Measurements from ENCODE around the gene WWP2.

The WWP2 gene

GRCh38 chr16:69859105-69859989 lies 97.2 kb downstream of the WWP2 start:
- DNase-seq, result peak; percentile 16

- no peak for DNase-seq
Measured at GRCh38 chr16:69860233-69861231, 98.4 kb downstream of the WWP2 start.

GRCh38 chr16:69861292-69862030 lies 99.3 kb downstream of the WWP2 start:
- DNase-seq, result no peak

- no peak for DNase-seq
Measured at GRCh38 chr16:69863401-69864281, 101.5 kb downstream of the WWP2 start.

GRCh38 chr16:69865701-69866100 lies 103.6 kb downstream of the WWP2 start:
- no peak for DNase-seq

- DNase-seq, result no peak
Measured at GRCh38 chr16:69867784-69868560, 105.8 kb downstream of the WWP2 start.

GRCh38 chr16:69870761-69871160 lies 108.6 kb downstream of the WWP2 start:
- no peak for DNase-seq

- DNase-seq, result no peak
Measured at GRCh38 chr16:69871708-69872107, 109.6 kb downstream of the WWP2 start.

GRCh38 chr16:69872888-69873287 lies 110.8 kb downstream of the WWP2 start:
- no peak for DNase-seq

- DNase-seq, result no peak
Measured at GRCh38 chr16:69873783-69874182, 111.7 kb downstream of the WWP2 start.

GRCh38 chr16:69874271-69874670 lies 112.1 kb downstream of the WWP2 start:
- DNase-seq, result no peak

GRCh38 chr16:69880640-69881133 lies 118.6 kb downstream of the WWP2 start:
- DNase-seq, result no peak

GRCh38 chr16:69881141-69881540 lies 119.0 kb downstream of the WWP2 start:
- DNase-seq, result no peak

- no peak for DNase-seq
Measured at GRCh38 chr16:69883744-69884143, 121.6 kb downstream of the WWP2 start.

- DNase-seq, result no peak
Measured at GRCh38 chr16:69885722-69886121, 123.6 kb downstream of the WWP2 start.

GRCh38 chr16:69886726-69887125 lies 124.6 kb downstream of the WWP2 start:
- DNase-seq, result no peak

- no peak for DNase-seq
Measured at GRCh38 chr16:69888005-69888590, 126.0 kb downstream of the WWP2 start.

- DNase-seq, result no peak
Measured at GRCh38 chr16:69889295-69889964, 127.3 kb downstream of the WWP2 start.

GRCh38 chr16:69890114-69890891 lies 128.2 kb downstream of the WWP2 start:
- peak; percentile 83 for DNase-seq

All from NCI-H1436 (cell line).